Activated CD4-positive, alpha-beta T cell treated with anti-CD3 and anti-CD28 coated beads for 1 hour (primary cell): ENCODE data around the gene KCNE3.
"Not testable (repeated sequence)": the region's sequence is repeated elsewhere in the genome, so short reads cannot be mapped to it uniquely, and the experiment has no call there.

Experiments
- DNase-seq: peaks from one replicate; pipeline ENCODE4 v3.0.0-alpha.2; 2020

Gene KCNE3

GRCh38 chr11:74438681-74439080, 28.7 kb downstream of the KCNE3 start:
- no peak for DNase-seq

GRCh38 chr11:74437441-74438042, 29.8 kb downstream of the KCNE3 start:
- no peak for DNase-seq

- no peak for DNase-seq
These were observed 32.8 kb downstream of the KCNE3 start for GRCh38 chr11:74434528-74434927.

- DNase-seq, result no peak
These were observed 38.1 kb downstream of the KCNE3 start for GRCh38 chr11:74429205-74429604.

- no peak for DNase-seq
These were observed 39.9 kb downstream of the KCNE3 start for GRCh38 chr11:74427384-74427886.

- DNase-seq, result no peak
These were observed 42.2 kb downstream of the KCNE3 start for GRCh38 chr11:74425100-74425499.

GRCh38 chr11:74418509-74418895, 48.8 kb downstream of the KCNE3 start:
- no peak for DNase-seq

- no peak for DNase-seq
These were observed 49.4 kb downstream of the KCNE3 start for GRCh38 chr11:74417860-74418508.

GRCh38 chr11:74417379-74417804, 50.0 kb downstream of the KCNE3 start:
- no peak for DNase-seq

- not testable (repeated sequence) for DNase-seq
These were observed 50.4 kb downstream of the KCNE3 start for GRCh38 chr11:74416974-74417373.

- DNase-seq, result no peak
These were observed 54.5 kb downstream of the KCNE3 start for GRCh38 chr11:74412733-74413359.

- no peak for DNase-seq
These were observed 55.0 kb downstream of the KCNE3 start for GRCh38 chr11:74412321-74412720.

GRCh38 chr11:74409633-74410032, 57.7 kb downstream of the KCNE3 start:
- no peak for DNase-seq
